ENCODE results near the gene LY86.
"Not testable (repeated sequence)": the region's sequence is repeated elsewhere in the genome, so short reads cannot be mapped to it uniquely, and the experiment has no call there.

The LY86 gene

DNA sequence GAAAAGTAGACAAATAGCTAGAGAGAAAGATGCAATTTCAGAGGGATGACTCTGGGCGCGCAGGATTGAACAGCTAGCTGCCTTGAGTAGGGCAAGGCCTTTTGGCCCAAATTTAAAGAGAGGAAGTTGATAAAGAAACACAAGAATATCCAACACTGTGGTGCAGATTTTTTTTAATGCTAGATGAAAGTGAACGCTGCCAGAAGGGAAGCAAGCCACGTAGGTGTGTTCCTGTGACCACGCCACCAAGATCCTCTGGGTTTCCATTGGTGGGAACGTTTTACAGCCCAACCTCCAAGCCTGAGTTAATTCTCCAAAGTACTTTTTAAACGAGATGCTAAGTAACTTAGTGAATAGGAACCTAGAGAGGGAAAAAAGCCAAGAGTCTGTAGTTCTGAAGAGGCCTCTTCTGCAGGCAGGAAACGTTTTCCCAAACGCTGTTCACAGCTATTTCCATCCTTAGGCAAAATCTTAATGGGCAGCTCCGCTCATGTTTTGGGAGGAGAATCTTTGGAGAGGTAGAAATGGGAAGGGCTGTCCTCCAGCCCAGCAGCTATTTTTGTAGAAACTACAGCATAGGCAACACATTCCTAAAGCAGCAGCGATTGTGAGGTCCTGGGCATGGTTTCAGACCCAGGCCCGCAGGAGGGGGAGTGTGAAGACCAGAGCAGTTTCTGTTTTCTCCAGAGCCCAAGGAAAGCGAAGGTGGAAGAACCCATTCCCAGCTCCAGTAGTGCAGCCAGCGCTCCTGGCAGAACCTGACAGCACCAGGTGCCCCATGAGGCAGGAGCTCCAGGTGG is 8.2 kb downstream of the LY86 start:
- no peak for DNase-seq

GRCh38 chr6:6597682-6598081 is 9.2 kb downstream of the LY86 start:
- DNase-seq: no peak

DNA sequence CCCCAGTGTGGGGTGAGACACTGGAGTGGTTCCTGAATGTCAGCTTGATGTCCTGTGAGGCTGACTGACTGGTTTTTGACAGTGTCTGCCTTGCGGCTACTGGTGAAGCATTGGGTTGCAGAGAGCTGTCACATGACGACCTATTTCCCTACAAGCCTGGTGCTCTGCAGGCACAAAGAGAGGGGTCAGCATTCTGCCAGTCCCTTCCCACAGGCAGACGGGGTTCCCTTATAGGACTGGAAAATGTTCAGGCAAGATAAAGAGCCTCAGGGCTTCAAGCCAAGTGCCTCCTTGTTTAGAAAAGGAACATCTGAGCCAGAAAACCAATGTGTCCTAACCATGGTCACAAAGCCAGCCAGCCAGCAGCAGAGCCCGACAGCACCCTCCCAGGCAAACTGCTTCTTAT is 11.0 kb downstream of the LY86 start:
- DNase-seq: no peak

DNA sequence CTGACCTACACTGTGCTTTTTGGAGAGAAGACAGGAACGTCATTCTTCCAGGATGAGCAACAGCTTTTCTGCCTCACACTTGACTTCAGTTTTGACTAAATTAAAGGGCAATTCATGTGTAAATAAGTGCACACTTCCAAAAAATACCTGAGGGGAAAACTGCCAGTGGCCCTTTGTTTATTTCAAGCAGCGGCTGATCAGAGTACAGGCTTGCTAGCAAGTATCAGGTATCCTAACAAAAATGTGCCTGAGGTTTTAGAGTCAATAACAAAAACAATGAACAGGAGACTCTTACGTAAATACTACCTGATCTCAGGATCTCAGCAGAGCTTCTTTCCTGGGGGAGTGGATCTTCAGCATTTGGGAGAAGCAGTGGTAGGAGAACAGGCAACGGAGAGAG is 12.4 kb downstream of the LY86 start:
- DNase-seq: no peak

- DNase-seq: no peak
Observed at GRCh38 chr6:6602262-6602661, 13.7 kb downstream of the LY86 start.

DNA sequence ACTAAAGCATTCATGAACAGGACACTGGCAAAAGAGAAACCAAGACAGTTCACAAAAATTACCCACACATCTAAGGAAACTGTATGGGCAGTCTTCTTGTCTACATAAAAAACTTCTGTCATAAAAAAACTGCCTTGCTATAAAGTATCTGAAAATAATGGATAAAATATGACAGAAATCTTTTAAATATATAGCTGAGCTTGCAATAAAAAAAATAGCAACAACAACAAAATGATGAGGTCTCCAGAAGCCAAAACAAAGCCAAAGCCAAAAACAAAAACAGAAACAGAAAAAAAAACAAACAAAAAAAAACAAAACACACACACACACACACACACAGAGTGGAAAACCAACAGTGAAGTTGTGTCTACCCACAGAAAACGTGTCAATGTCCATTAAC is 14.8 kb downstream of the LY86 start:
- DNase-seq: no peak

DNA sequence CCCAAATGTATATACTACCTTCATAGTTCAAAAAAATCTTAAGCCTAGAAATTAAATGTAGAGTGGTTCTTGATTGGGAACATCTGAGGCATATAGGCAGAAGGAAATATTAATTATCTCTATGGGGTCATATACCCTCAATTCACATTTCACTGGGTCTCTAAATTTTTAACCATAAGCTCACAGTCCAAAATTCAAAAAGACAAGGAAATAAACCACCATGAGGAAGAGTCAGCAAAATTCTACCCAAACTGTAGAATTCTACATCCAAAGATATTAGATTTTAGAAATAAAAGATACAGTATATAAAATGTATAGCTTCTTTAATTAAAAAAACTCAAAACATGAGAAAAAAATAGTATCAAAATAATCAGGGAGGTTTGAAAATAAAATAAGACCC is 15.5 kb downstream of the LY86 start:
- DNase-seq: no peak

DNA sequence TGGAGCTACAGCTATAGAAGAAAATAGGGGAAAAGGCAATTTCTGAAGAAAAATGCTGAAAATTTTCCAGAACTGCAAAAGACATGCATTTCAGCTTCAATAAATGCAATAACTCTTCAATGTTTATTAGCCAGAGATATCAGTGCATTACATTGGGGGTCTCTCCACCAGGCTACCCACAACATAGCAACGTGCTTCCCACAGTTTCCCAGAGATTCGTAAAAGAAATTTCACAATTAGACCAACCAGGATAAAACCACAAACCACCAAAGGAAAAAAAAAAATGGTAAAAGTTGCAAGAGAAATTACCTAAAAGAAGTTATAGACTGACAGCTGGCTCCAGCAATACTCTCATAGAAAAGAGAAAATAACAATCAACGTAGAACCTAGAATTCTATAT is 16.0 kb downstream of the LY86 start:
- no peak for DNase-seq

GRCh38 chr6:6605873-6606272 is 17.4 kb downstream of the LY86 start:
- no peak for DNase-seq

GRCh38 chr6:6606391-6607030 is 18.0 kb downstream of the LY86 start:
- not testable (repeated sequence) for DNase-seq

DNA sequence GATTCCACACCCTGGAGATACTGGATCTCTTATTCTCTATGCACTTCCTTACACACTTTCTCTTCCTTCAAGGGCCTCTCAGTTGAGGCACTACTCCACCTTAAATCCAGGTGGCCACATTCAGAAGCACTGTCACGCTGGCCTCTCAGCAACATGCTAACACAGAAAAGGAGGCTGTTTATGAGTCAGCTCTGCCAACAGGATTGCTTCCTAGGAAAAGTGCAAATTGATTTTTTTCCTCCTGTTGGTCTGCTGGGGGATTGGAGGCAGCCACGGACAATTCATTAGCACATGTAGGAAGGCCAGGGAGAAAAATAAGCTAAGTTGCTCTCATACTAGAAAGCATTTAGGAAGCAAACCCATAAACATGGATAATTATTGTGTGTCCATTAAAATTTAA is 20.9 kb downstream of the LY86 start:
- no peak for DNase-seq

GRCh38 chr6:6610031-6610591 is 21.6 kb downstream of the LY86 start:
- no peak for DNase-seq

- no peak for DNase-seq
Observed at GRCh38 chr6:6611486-6611885, 23.0 kb downstream of the LY86 start.

- DNase-seq: no peak
Observed at GRCh38 chr6:6612308-6612707, 23.8 kb downstream of the LY86 start.

GRCh38 chr6:6613103-6613718 is 24.7 kb downstream of the LY86 start:
- DNase-seq: not testable (repeated sequence)

GRCh38 chr6:6614096-6614982 is 25.8 kb downstream of the LY86 start:
- no peak for DNase-seq

- no peak for DNase-seq
Observed at GRCh38 chr6:6614983-6615349, 26.4 kb downstream of the LY86 start.

- no peak for DNase-seq
Observed at GRCh38 chr6:6616656-6617055, 28.1 kb downstream of the LY86 start.

- DNase-seq: no peak
Observed at GRCh38 chr6:6619021-6619794, 30.7 kb downstream of the LY86 start.

GRCh38 chr6:6620766-6621425 is 32.4 kb downstream of the LY86 start:
- DNase-seq: no peak

- DNase-seq: no peak
Observed at GRCh38 chr6:6622501-6622900, 34.0 kb downstream of the LY86 start.

GRCh38 chr6:6623553-6623952 is 35.0 kb downstream of the LY86 start:
- DNase-seq: no peak

Data from EL (cell line).